ENCODE measurements around the gene ADAMTS1. TPM values are rescaled to one million over a fixed set of nuclear protein-coding genes. Genes with fewer than 3 reads are reported as not detected.

ADAMTS1 gene
- total RNA-seq, 1 donor from 2014 or later = 6.7 TPM

- H3K4me1 Mint-ChIP-seq = peaks cover 5% of the 10 kb centered on the region
- Histone ChIP-seq H2AFZ (replicated peaks) (no peak overlapping the region), H3K9me3 (ENCODE audit: low read depth) (no peaks in the 10 kb centered on the region), H4K20me1 (ENCODE audit: low read depth) (no peaks in the 10 kb centered on the region), H3F3A (ENCODE audit: low read depth) (no peaks in the 10 kb centered on the region), H3K4me1 (no peaks in the 10 kb centered on the region), H3K36me3 (no peaks in the 10 kb centered on the region), H3K9ac (no peak overlapping the region), H3K4me3 (no peak overlapping the region), H3K79me2 (ENCODE audit: low read depth) (no peaks in the 10 kb centered on the region), H3K4me2 (no peak overlapping the region), H3K27ac (no peak overlapping the region), H3K27me3 (no peaks in the 10 kb centered on the region)
- TF ChIP-seq EZH2 (IDR thresholded peaks at IDR 0.05) (no peak), EZH2phosphoT487 (IDR thresholded peaks at IDR 0.05) (no peak), CTCF (IDR thresholded peaks at IDR 0.05) (no peak)
- no peaks in the 10 kb centered on the region for H3K9me3 Mint-ChIP-seq
- H3K4me3 Mint-ChIP-seq = no peak overlapping the region
- no peaks in the 10 kb centered on the region for H3K27me3 Mint-ChIP-seq (ENCODE audit: insufficient read depth, low read depth)
- no peak for DNase-seq (ENCODE audit: low spot score)
- H3K36me3 Mint-ChIP-seq = no peaks in the 10 kb centered on the region
- H3K27ac Mint-ChIP-seq = no peak overlapping the region
Observed at GRCh38 chr21:26800001-26800400, 45.2 kb downstream of the ADAMTS1 start.

GRCh38 chr21:26798856-26799751, 46.1 kb downstream of the ADAMTS1 start:
- no peak overlapping the region for H3K27ac Mint-ChIP-seq
- no peaks in the 10 kb centered on the region for H3K36me3 Mint-ChIP-seq
- Histone ChIP-seq H3K27ac (no peak overlapping the region), H3K4me3 (no peak overlapping the region), H3K27me3 (no peaks in the 10 kb centered on the region), H3K4me1 (no peaks in the 10 kb centered on the region), H3K4me2 (no peak overlapping the region), H3K36me3 (no peaks in the 10 kb centered on the region), H4K20me1 (ENCODE audit: low read depth) (no peaks in the 10 kb centered on the region), H2AFZ (replicated peaks) (no peak overlapping the region), H3K79me2 (ENCODE audit: low read depth) (no peaks in the 10 kb centered on the region), H3K9me3 (ENCODE audit: low read depth) (no peaks in the 10 kb centered on the region), H3F3A (ENCODE audit: low read depth) (no peaks in the 10 kb centered on the region), H3K9ac (no peak overlapping the region)
- H3K9me3 Mint-ChIP-seq = no peaks in the 10 kb centered on the region
- no peak for DNase-seq (ENCODE audit: low spot score)
- no peak for TF ChIP-seq CTCF (IDR thresholded peaks at IDR 0.05)
- no peak for TF ChIP-seq EZH2phosphoT487 (IDR thresholded peaks at IDR 0.05)
- TF ChIP-seq EZH2 (IDR thresholded peaks at IDR 0.05) = no peak
- H3K4me1 Mint-ChIP-seq = peaks cover 5% of the 10 kb centered on the region
- no peaks in the 10 kb centered on the region for H3K27me3 Mint-ChIP-seq (ENCODE audit: insufficient read depth, low read depth)
- H3K4me3 Mint-ChIP-seq = no peak overlapping the region

- Histone ChIP-seq H3K9me3 (ENCODE audit: low read depth) (no peaks in the 10 kb centered on the region), H3K4me2 (no peak overlapping the region), H3K4me1 (no peaks in the 10 kb centered on the region), H3K4me3 (no peak overlapping the region), H3K36me3 (no peaks in the 10 kb centered on the region), H3K79me2 (ENCODE audit: low read depth) (no peaks in the 10 kb centered on the region), H3K27ac (no peak overlapping the region), H3F3A (ENCODE audit: low read depth) (no peaks in the 10 kb centered on the region), H2AFZ (replicated peaks) (no peak overlapping the region), H4K20me1 (ENCODE audit: low read depth) (no peaks in the 10 kb centered on the region), H3K9ac (no peak overlapping the region), H3K27me3 (no peaks in the 10 kb centered on the region)
- no peak for DNase-seq (ENCODE audit: low spot score)
- Mint-ChIP-seq H3K36me3 (no peaks in the 10 kb centered on the region), H3K27me3 (ENCODE audit: insufficient read depth, low read depth) (no peaks in the 10 kb centered on the region), H3K27ac (no peak overlapping the region), H3K4me3 (no peak overlapping the region), H3K4me1 (peaks cover 5% of the 10 kb centered on the region), H3K9me3 (no peaks in the 10 kb centered on the region)
- TF ChIP-seq EZH2 (IDR thresholded peaks at IDR 0.05) (no peak), EZH2phosphoT487 (IDR thresholded peaks at IDR 0.05) (no peak), CTCF (IDR thresholded peaks at IDR 0.05) (no peak)
Observed at GRCh38 chr21:26797878-26798456, 47.2 kb downstream of the ADAMTS1 start.

Data from neural progenitor cell (in vitro differentiated cells).